ENCODE data around the gene CD81.
A peak's percentile ranks its signal among the peaks of the same experiment; 100 is the strongest.
"Not testable (repeated sequence)": the region's sequence is repeated elsewhere in the genome, so short reads cannot be mapped to it uniquely, and the experiment has no call there.

GRCh38 chr11:2338760-2339159 is 38.4 kb upstream of the CD81 start:
- TF ChIP-seq CTCF (conservative IDR thresholded peaks at IDR 0.05; ENCODE audit: low read length): peak; percentile 29; the same call in 1 of the 2 replicates
- not testable (repeated sequence) for TF ChIP-seq EZH2phosphoT487 (IDR thresholded peaks at IDR 0.05; ENCODE audit: borderline replicate concordance)

All from Loucy (cell line).